SK-N-MC (cell line): ENCODE results near the gene UBE2F.

ENCODE experiments used
- DNase-seq: peaks from one replicate; pipeline ENCODE4 v3.0.0-alpha.2; 2011; ENCODE audit warnings: low read depth, low spot score
- H3K27ac ChIP-seq: fragments of 200-600 bp; sonication (generic); 2 replicates; pipeline ENCODE4 v1.5.1; 2016; ENCODE audit warnings: mixed run types
- H3K36me3 ChIP-seq: fragments of 200-600 bp; sonication (generic); 2 replicates; pipeline ENCODE4 v1.6.1; 2017; ENCODE audit warnings: antibody characterized with exemption, low read length, mixed read lengths; ENCODE audit not compliant: insufficient read depth
- H3K4me3 ChIP-seq: fragments of 200-600 bp; sonication (generic); 2 replicates; pipeline ENCODE4 v1.5.1; 2016
- H3K9ac ChIP-seq: fragments of 200-600 bp; sonication (generic); 2 replicates; pipeline ENCODE4 v1.8.0; 2017; ENCODE audit warnings: mixed run types, mixed read lengths; ENCODE audit not compliant: insufficient read length
- H3K9me3 ChIP-seq: fragments of 200-600 bp; sonication (generic); 2 replicates; pipeline ENCODE4 v1.6.1; 2017; ENCODE audit warnings: low read depth, mild to moderate bottlenecking, antibody characterized with exemption, low read length, moderate library complexity, mixed read lengths
- EZH2 ChIP-seq: fragments of 200-600 bp; sonication (generic); IDR thresholded peaks from one replicate; pipeline ENCODE4 v1.6.1; 2017; ENCODE audit warnings: antibody characterized with exemption
- FOXP2 ChIP-seq: optimal IDR thresholded peaks from 2 replicates; pipeline ENCODE3; 2011; ENCODE audit warnings: mild to moderate bottlenecking, moderate library complexity; ENCODE audit not compliant: insufficient read depth; ENCODE audit errors: extremely low read length, control extremely low read depth
- POLR2AphosphoS5 ChIP-seq: IDR thresholded peaks from 2 replicates; pipeline ENCODE4 v1.6.1; 2012; ENCODE audit warnings: mild to moderate bottlenecking, low read depth, low read length, borderline replicate concordance

The UBE2F gene

GRCh38 chr2:238069877-238070276 is 103.1 kb downstream of the UBE2F start:
- H3K4me3 ChIP-seq: no peak overlapping the region

GRCh38 chr2:238075397-238075796 is 108.6 kb downstream of the UBE2F start:
- TF ChIP-seq EZH2 (no peak), FOXP2 (no peak), POLR2AphosphoS5 (no peak)

More at GRCh38 chr2:238069877-238070276, 103.1 kb downstream of the UBE2F start:
- no peak overlapping the region for H3K27ac ChIP-seq
- DNase-seq: no peak
- H3K9ac ChIP-seq: no peak overlapping the region
- H3K9me3 ChIP-seq: 0 out of 2 replicates have a peak, but pooled peaks cover 9% of the 10 kb centered on the region
- H3K36me3 ChIP-seq: peaks cover 96% of the 10 kb centered on the region
- no peak for TF ChIP-seq FOXP2
- no peak for TF ChIP-seq POLR2AphosphoS5
- TF ChIP-seq EZH2: no peak

GRCh38 chr2:238077292-238077691 is 110.5 kb downstream of the UBE2F start:
- Histone ChIP-seq H3K27ac (no peak overlapping the region; the same call in 1 of the 2 replicates), H3K9ac (no peak overlapping the region), H3K4me3 (no peak overlapping the region), H3K36me3 (peaks cover 94% of the 10 kb centered on the region), H3K9me3 (peaks cover 9% of the 10 kb centered on the region)
- no peak for TF ChIP-seq POLR2AphosphoS5
- TF ChIP-seq EZH2: no peak
- TF ChIP-seq FOXP2: no peak
- DNase-seq: no peak

More at GRCh38 chr2:238075397-238075796, 108.6 kb downstream of the UBE2F start:
- no peak overlapping the region for H3K9ac ChIP-seq
- H3K27ac ChIP-seq: no peak overlapping the region
- H3K9me3 ChIP-seq: peaks cover 9% of the 10 kb centered on the region
- no peak overlapping the region for H3K4me3 ChIP-seq
- no peak for DNase-seq
- H3K36me3 ChIP-seq: peaks cover 95% of the 10 kb centered on the region

- Histone ChIP-seq H3K9ac (no peak overlapping the region), H3K9me3 (no peaks in the 10 kb centered on the region; the same call in none of the 2 replicates), H3K4me3 (no peak overlapping the region), H3K36me3 (peaks cover 90% of the 10 kb centered on the region), H3K27ac (no peak overlapping the region)
- no peak for DNase-seq
- TF ChIP-seq POLR2AphosphoS5: no peak
- no peak for TF ChIP-seq FOXP2
- TF ChIP-seq EZH2: no peak
Observed at GRCh38 chr2:238079874-238080327, 113.1 kb downstream of the UBE2F start.

- Histone ChIP-seq H3K27ac (peak overlapping the region; percentile 82), H3K4me3 (no peak overlapping the region), H3K9me3 (no peaks in the 10 kb centered on the region; the same call in none of the 2 replicates), H3K9ac (no peak overlapping the region), H3K36me3 (peaks cover 89% of the 10 kb centered on the region)
- no peak for TF ChIP-seq EZH2
- TF ChIP-seq FOXP2: no peak
- TF ChIP-seq POLR2AphosphoS5: no peak
- DNase-seq: no peak
Observed at GRCh38 chr2:238080518-238080917, 113.7 kb downstream of the UBE2F start.

- H3K9ac ChIP-seq: no peak overlapping the region
- peak overlapping the region; percentile 82 for H3K27ac ChIP-seq
- H3K4me3 ChIP-seq: peak overlapping the region; percentile 36; the same call in 1 of the 2 replicates
- peaks cover 89% of the 10 kb centered on the region for H3K36me3 ChIP-seq
- H3K9me3 ChIP-seq: no peaks in the 10 kb centered on the region; the same call in none of the 2 replicates
- DNase-seq: peak; percentile 55
- TF ChIP-seq POLR2AphosphoS5 (no peak), EZH2 (no peak), FOXP2 (no peak)
Observed at GRCh38 chr2:238081150-238081549, 114.3 kb downstream of the UBE2F start.

- Histone ChIP-seq H3K4me3 (no peak overlapping the region), H3K9me3 (no peaks in the 10 kb centered on the region; the same call in 1 of the 2 replicates), H3K9ac (no peak overlapping the region), H3K36me3 (peaks cover 90% of the 10 kb centered on the region), H3K27ac (no peak overlapping the region)
- DNase-seq: no peak
- no peak for TF ChIP-seq POLR2AphosphoS5
- TF ChIP-seq EZH2: no peak
- TF ChIP-seq FOXP2: no peak
Observed at GRCh38 chr2:238081561-238081960, 114.7 kb downstream of the UBE2F start.

GRCh38 chr2:238082151-238082550 is 115.3 kb downstream of the UBE2F start:
- no peak overlapping the region for H3K4me3 ChIP-seq
- no peak overlapping the region for H3K9ac ChIP-seq
- H3K36me3 ChIP-seq: peaks cover 86% of the 10 kb centered on the region
- no peak for DNase-seq
- H3K27ac ChIP-seq: no peak overlapping the region
- H3K9me3 ChIP-seq: no peaks in the 10 kb centered on the region
- TF ChIP-seq EZH2 (no peak), FOXP2 (no peak), POLR2AphosphoS5 (no peak)

GRCh38 chr2:238082827-238083226 is 116.0 kb downstream of the UBE2F start:
- no peak overlapping the region for H3K9ac ChIP-seq
- H3K9me3 ChIP-seq: no peaks in the 10 kb centered on the region
- TF ChIP-seq POLR2AphosphoS5 (no peak), FOXP2 (no peak), EZH2 (no peak)
- DNase-seq: no peak
- H3K27ac ChIP-seq: no peak overlapping the region
- H3K4me3 ChIP-seq: no peak overlapping the region
- peaks cover 82% of the 10 kb centered on the region for H3K36me3 ChIP-seq
